ENCODE measurements around the gene L1CAM. TPM values are rescaled to one million over a fixed set of nuclear protein-coding genes. Genes with fewer than 3 reads are reported as not detected.
A peak's percentile ranks its signal among the peaks of the same experiment; 100 is the strongest.

L1CAM gene
- total RNA-seq, 1 experiment from 2014 or later: 819 TPM

GRCh38 chrX:153874366-153875125 lies 11.4 kb downstream of the L1CAM start:
- ATAC-seq (no peak), DNase-seq (ENCODE audit: low read depth, low spot score) (no peak)
- ChIA-PET CTCF (no interaction called here), POLR2A (no interaction called here)
- Histone ChIP-seq H3K36me3 (ENCODE audit: control insufficient read depth, insufficient read depth, low read length) (no peaks in the 10 kb centered on the region; the same call in 1 of the 2 replicates), H3K4me1 (ENCODE audit: control insufficient read depth, insufficient read depth, low read length) (peaks cover 34% of the 10 kb centered on the region), H3K4me3 (ENCODE audit: low read depth in 2 of 2, low read length in 2 of 2) (no peak overlapping the region), H3K27me3 (ENCODE audit: control insufficient read depth, insufficient read depth, low read length) (no peaks in the 10 kb centered on the region), H3K27ac (ENCODE audit: low read length) (no peak overlapping the region), H3K9me3 (ENCODE audit: control insufficient read depth, insufficient read depth, low read depth, low read length) (no peaks in the 10 kb centered on the region)
- intact Hi-C loops (cut with micrococcal nuclease; ENCODE audit: unreplicated experiment) (no loop called here), in situ Hi-C loops (cut with HindIII; ENCODE audit: low pct_unique_long_range_greater_than_20kb, low sequenced_read_pairs) (no loop called here)
- TF ChIP-seq POLR2AphosphoS5 (IDR thresholded peaks at IDR 0.05; ENCODE audit: low read depth, low read length) (no peak), SIN3A (IDR thresholded peaks at IDR 0.05; ENCODE audit: borderline replicate concordance, insufficient read depth, low read depth, low read length) (no peak), TCF7L2 (IDR thresholded peaks at IDR 0.05; ENCODE audit: low read depth, low read length) (no peak), CTCF (IDR thresholded peaks at IDR 0.05) (no peak), REST (IDR thresholded peaks at IDR 0.05; ENCODE audit: insufficient read depth in 1 of 2, low read depth in 2 of 2, low read length in 1 of 2) (peak in 1 of 2 experiments; percentile 12; a peak in 1 of 4 replicates)
- BruUV-seq (replicated peaks): TSS peak; percentile 5

- ATAC-seq: no peak
- H3K36me3 ChIP-seq (ENCODE audit: control insufficient read depth, insufficient read depth, low read length): no peaks in the 10 kb centered on the region; the same call in 1 of the 2 replicates
- H3K4me1 ChIP-seq (ENCODE audit: control insufficient read depth, insufficient read depth, low read length): peaks cover 29% of the 10 kb centered on the region
- BruUV-seq (replicated peaks): no TSS peak
- intact Hi-C loops (cut with micrococcal nuclease; ENCODE audit: unreplicated experiment) (no loop called here), in situ Hi-C loops (cut with HindIII; ENCODE audit: low pct_unique_long_range_greater_than_20kb, low sequenced_read_pairs) (no loop called here)
- ChIA-PET POLR2A (no interaction called here), CTCF (no interaction called here)
- H3K4me3 ChIP-seq (ENCODE audit: low read depth in 2 of 2, low read length in 2 of 2): no peak overlapping the region
- no peak overlapping the region for H3K27ac ChIP-seq (ENCODE audit: low read length)
- no peaks in the 10 kb centered on the region for H3K27me3 ChIP-seq (ENCODE audit: control insufficient read depth, insufficient read depth, low read length)
- TF ChIP-seq SIN3A (IDR thresholded peaks at IDR 0.05; ENCODE audit: borderline replicate concordance, insufficient read depth, low read depth, low read length): no peak
- TF ChIP-seq CTCF (IDR thresholded peaks at IDR 0.05): no peak
- no peak for TF ChIP-seq POLR2AphosphoS5 (IDR thresholded peaks at IDR 0.05; ENCODE audit: low read depth, low read length)
- no peak for TF ChIP-seq TCF7L2 (IDR thresholded peaks at IDR 0.05; ENCODE audit: low read depth, low read length)
- no peak for TF ChIP-seq REST (IDR thresholded peaks at IDR 0.05; ENCODE audit: insufficient read depth in 1 of 2, low read depth in 2 of 2, low read length in 1 of 2)
- no peak for DNase-seq (ENCODE audit: low read depth, low spot score)
- no peaks in the 10 kb centered on the region for H3K9me3 ChIP-seq (ENCODE audit: control insufficient read depth, insufficient read depth, low read depth, low read length)
Measured at GRCh38 chrX:153874085-153874365, 11.9 kb downstream of the L1CAM start.

Data from Panc1 (cell line).